ENCODE results near the gene FAM185A.
"Not testable (repeated sequence)": the region's sequence is repeated elsewhere in the genome, so short reads cannot be mapped to it uniquely, and the experiment has no call there.

FAM185A gene

GRCh38 chr7:102748605-102749444, at the start of gene FAM185A:
FAM185A (plus strand) TSS chr7:102748999; CDS start chr7:102749208, 209 bp downstream.
- peak; percentile 93 for DNase-seq (ENCODE audit: low read depth, low spot score)

- not testable (repeated sequence) for DNase-seq (ENCODE audit: low read depth, low spot score)
Observed at GRCh38 chr7:102713011-102713690, 35.6 kb upstream of the FAM185A start.

GRCh38 chr7:102713691-102714080, 35.1 kb upstream of the FAM185A start:
- not testable (repeated sequence) for DNase-seq (ENCODE audit: low read depth, low spot score)

GRCh38 chr7:102714774-102715522, 33.9 kb upstream of the FAM185A start:
- DNase-seq (ENCODE audit: low read depth, low spot score) = not testable (repeated sequence)

GRCh38 chr7:102715718-102716117, 33.1 kb upstream of the FAM185A start:
- not testable (repeated sequence) for DNase-seq (ENCODE audit: low read depth, low spot score)

GRCh38 chr7:102718491-102718890, 30.3 kb upstream of the FAM185A start:
- not testable (repeated sequence) for DNase-seq (ENCODE audit: low read depth, low spot score)

GRCh38 chr7:102726170-102726569, 22.6 kb upstream of the FAM185A start:
- not testable (repeated sequence) for DNase-seq (ENCODE audit: low read depth, low spot score)

- not testable (repeated sequence) for DNase-seq (ENCODE audit: low read depth, low spot score)
Observed at GRCh38 chr7:102729670-102730069, 19.1 kb upstream of the FAM185A start.

- DNase-seq (ENCODE audit: low read depth, low spot score) = not testable (repeated sequence)
Observed at GRCh38 chr7:102730431-102730830, 18.4 kb upstream of the FAM185A start.

- DNase-seq (ENCODE audit: low read depth, low spot score) = not testable (repeated sequence)
Observed at GRCh38 chr7:102742002-102742771, 6.6 kb upstream of the FAM185A start.

GRCh38 chr7:102743861-102744260, 4.9 kb upstream of the FAM185A start:
- DNase-seq (ENCODE audit: low read depth, low spot score) = not testable (repeated sequence)

GRCh38 chr7:102745494-102746288, 3.1 kb upstream of the FAM185A start:
- not testable (repeated sequence) for DNase-seq (ENCODE audit: low read depth, low spot score)

GRCh38 chr7:102749445-102749786, 617 bp downstream of the FAM185A start:
- not testable (repeated sequence) for DNase-seq (ENCODE audit: low read depth, low spot score)

GRCh38 chr7:102758227-102758626, 9.4 kb downstream of the FAM185A start:
- not testable (repeated sequence) for DNase-seq (ENCODE audit: low read depth, low spot score)

- not testable (repeated sequence) for DNase-seq (ENCODE audit: low read depth, low spot score)
Observed at GRCh38 chr7:102759934-102760333, 11.1 kb downstream of the FAM185A start.

- not testable (repeated sequence) for DNase-seq (ENCODE audit: low read depth, low spot score)
Observed at GRCh38 chr7:102761234-102761633, 12.4 kb downstream of the FAM185A start.

GRCh38 chr7:102763295-102763905, 14.6 kb downstream of the FAM185A start:
- not testable (repeated sequence) for DNase-seq (ENCODE audit: low read depth, low spot score)

GRCh38 chr7:102769657-102770192, 20.9 kb downstream of the FAM185A start:
- not testable (repeated sequence) for DNase-seq (ENCODE audit: low read depth, low spot score)

GRCh38 chr7:102770467-102770866, 21.7 kb downstream of the FAM185A start:
- not testable (repeated sequence) for DNase-seq (ENCODE audit: low read depth, low spot score)

- DNase-seq (ENCODE audit: low read depth, low spot score) = not testable (repeated sequence)
Observed at GRCh38 chr7:102776217-102776616, 27.4 kb downstream of the FAM185A start.
